Ishikawa (cell line): ENCODE measurements around the gene EXOC3.

Experiments
- CEBPB ChIP-seq: IDR thresholded peaks from 2 replicates; pipeline ENCODE4 v1.6.1; 2012
- CREB1 ChIP-seq: IDR thresholded peaks from 2 replicates; pipeline ENCODE4 v1.6.1; 2012; ENCODE audit warnings: low read depth
- EGR1 ChIP-seq: IDR thresholded peaks from 2 replicates; pipeline ENCODE4 v1.6.1; 2012
- EP300 ChIP-seq: IDR thresholded peaks from 2 replicates; pipeline ENCODE4 v1.6.1; 2012; ENCODE audit warnings: borderline replicate concordance
- FOXM1 ChIP-seq: IDR thresholded peaks from 2 replicates; pipeline ENCODE4 v1.6.1; 2012; ENCODE audit warnings: low read depth, borderline replicate concordance
- NFIC ChIP-seq: IDR thresholded peaks from 2 replicates; pipeline ENCODE4 v1.6.1; 2012
- RAD21 ChIP-seq: IDR thresholded peaks from 2 replicates; pipeline ENCODE4 v1.6.1; 2012; ENCODE audit warnings: low read depth
- REST ChIP-seq: IDR thresholded peaks from 2 replicates; pipeline ENCODE4 v1.6.1; 2012; ENCODE audit warnings: low read depth, mild to moderate bottlenecking
- TAF1 ChIP-seq: IDR thresholded peaks from 2 replicates; pipeline ENCODE4 v1.6.1; 2012; ENCODE audit warnings: low read depth, mild to moderate bottlenecking
- TCF12 ChIP-seq: IDR thresholded peaks from 2 replicates; pipeline ENCODE4 v1.6.1; 2012; ENCODE audit warnings: low read depth
- TEAD4 ChIP-seq: IDR thresholded peaks from 2 replicates; pipeline ENCODE4 v1.6.1; 2012
- USF1 ChIP-seq: IDR thresholded peaks from 2 replicates; pipeline ENCODE4 v1.6.1; 2012
- YY1 ChIP-seq: IDR thresholded peaks from 2 replicates; pipeline ENCODE4 v1.6.1; 2012; ENCODE audit warnings: low read depth
- ZBTB7A ChIP-seq: IDR thresholded peaks from 2 replicates; pipeline ENCODE4 v1.6.1; 2012; ENCODE audit warnings: low read depth
- TF ChIP-seq, protein P1 (sequence below): IDR thresholded peaks from 2 replicates; pipeline ENCODE4 v1.6.1; 2012

Gene EXOC3

GRCh38 chr5:494667-495255, 51.8 kb downstream of the EXOC3 start:
- TF ChIP-seq YY1: no peak

DNA sequence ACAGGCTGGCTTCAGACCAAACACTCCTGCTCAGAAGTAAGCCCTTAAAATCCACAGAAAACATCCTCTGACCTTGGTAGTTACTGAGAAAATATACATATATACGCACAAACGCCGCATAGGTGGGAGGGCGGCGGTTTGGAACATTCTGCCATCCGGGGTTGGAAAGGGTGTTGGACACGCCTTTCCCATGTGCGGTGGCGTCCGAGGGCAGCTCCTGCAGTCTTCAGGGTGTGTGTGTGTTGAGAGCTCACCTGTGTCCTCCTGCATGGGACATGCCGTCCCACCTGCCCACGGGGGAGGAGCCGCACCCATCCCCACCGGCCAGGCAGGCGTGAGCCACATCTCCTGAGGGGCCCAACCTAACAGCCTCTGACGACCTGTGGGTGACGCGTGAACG, 53.1 kb downstream of the EXOC3 start:
- TF ChIP-seq REST: no peak
- TF ChIP-seq EGR1: no peak
- TF ChIP-seq YY1: no peak

- no peak for TF ChIP-seq YY1
- no peak for TF ChIP-seq TCF12
- TF ChIP-seq USF1: no peak
- TF ChIP-seq REST: no peak
- no peak for TF ChIP-seq FOXM1
- TF ChIP-seq CREB1: no peak
- TF ChIP-seq, protein P1, sequence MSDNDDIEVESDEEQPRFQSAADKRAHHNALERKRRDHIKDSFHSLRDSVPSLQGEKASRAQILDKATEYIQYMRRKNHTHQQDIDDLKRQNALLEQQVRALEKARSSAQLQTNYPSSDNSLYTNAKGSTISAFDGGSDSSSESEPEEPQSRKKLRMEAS: no peak
- no peak for TF ChIP-seq CEBPB
- no peak for TF ChIP-seq TEAD4
- no peak for TF ChIP-seq NFIC
- no peak for TF ChIP-seq RAD21
- TF ChIP-seq EP300: no peak
Observed at GRCh38 chr5:497090-497700, 54.2 kb downstream of the EXOC3 start.

GRCh38 chr5:497871-498509, 55.0 kb downstream of the EXOC3 start:
- no peak for TF ChIP-seq YY1
- TF ChIP-seq NFIC: no peak
- TF ChIP-seq ZBTB7A: no peak
- no peak for TF ChIP-seq REST
- no peak for TF ChIP-seq USF1
- TF ChIP-seq TAF1: no peak
- TF ChIP-seq TCF12: no peak
- TF ChIP-seq TEAD4: no peak
- TF ChIP-seq, protein P1: no peak
- no peak for TF ChIP-seq EGR1
- no peak for TF ChIP-seq CEBPB
- no peak for TF ChIP-seq CREB1
- TF ChIP-seq RAD21: no peak
- TF ChIP-seq EP300: no peak
- TF ChIP-seq FOXM1: no peak
